CD14-positive monocyte (primary cell): ENCODE measurements around the gene HYOU1. TPM values are rescaled to one million over a fixed set of nuclear protein-coding genes. Genes with fewer than 3 reads are reported as not detected.

Experiments
- DNase-seq, 3 donors: peaks; one replicate each; pipeline ENCODE4 v3.0.0-alpha.2; 2011 to 2022
- H2AFZ ChIP-seq: 2 replicates; pipeline ENCODE4 v1.6.0; 2012; ENCODE audit warnings: mild to moderate bottlenecking, low read depth, low read length, inconsistent platforms; ENCODE audit not compliant: insufficient read depth, poor library complexity, severe bottlenecking
- H3K27ac ChIP-seq, 2 donors: 1 replicate in 1 of 2; 2 replicates in 1 of 2; pipeline ENCODE4 v1.5.1; 2012 to 2013; ENCODE audit warnings: low read length in 2 of 2, control low read depth in 1 of 2, inconsistent platforms in 1 of 2, low read depth in 1 of 2, mild to moderate bottlenecking in 1 of 2
- H3K27me3 ChIP-seq, 2 donors: one replicate each; pipeline versions ENCODE4 v1.6.0 to v1.6.1; 2011 to 2013; ENCODE audit warnings: low read length in 2 of 2; ENCODE audit not compliant: control insufficient read depth in 2 of 2, insufficient read depth in 2 of 2
- H3K36me3 ChIP-seq, 2 donors: replicated peaks in 1 of 2; 1 replicate in 1 of 2; 2 replicates in 1 of 2; pipeline versions ENCODE4 v1.5.1 to v1.6.1; 2012 to 2013; ENCODE audit warnings: low read length in 2 of 2, control low read depth in 1 of 2, inconsistent platforms in 1 of 2, mild to moderate bottlenecking in 1 of 2; ENCODE audit not compliant: insufficient read depth in 2 of 2, control insufficient read depth in 1 of 2
- H3K4me1 ChIP-seq, 2 donors: 1 replicate in 1 of 2; 2 replicates in 1 of 2; pipeline versions ENCODE4 v1.5.1 to v1.6.1; 2012 to 2013; ENCODE audit warnings: low read length in 2 of 2, control low read depth in 1 of 2, inconsistent platforms in 1 of 2, mild to moderate bottlenecking in 1 of 2, moderate library complexity in 1 of 2; ENCODE audit not compliant: insufficient read depth in 2 of 2, control insufficient read depth in 1 of 2
- H3K4me2 ChIP-seq: replicated peaks from 2 replicates; pipeline ENCODE3; 2012; ENCODE audit warnings: low read length, moderate library complexity, mild to moderate bottlenecking; ENCODE audit not compliant: poor library complexity, severe bottlenecking; ENCODE audit errors: extremely low read depth
- H3K4me3 ChIP-seq, 3 experiments: fragments of 200-600 bp in 1 of 3; sonication (generic) in 1 of 3; replicated peaks in 1 of 3; 1 replicate in 2 of 3; 2 replicates in 1 of 3; pipeline ENCODE4 v1.5.1; 2011 to 2013; ENCODE audit warnings: low read length in 3 of 3, mild to moderate bottlenecking in 3 of 3, control low read depth in 2 of 3, low read depth in 2 of 3, inconsistent platforms in 1 of 3, moderate library complexity in 1 of 3
- H3K79me2 ChIP-seq: 2 replicates; pipeline ENCODE4 v1.6.0; 2012; ENCODE audit warnings: mild to moderate bottlenecking, control low read depth, inconsistent platforms, low read length, moderate library complexity; ENCODE audit not compliant: insufficient read depth
- H3K9ac ChIP-seq: 2 replicates; pipeline ENCODE4 v1.6.0; 2017; ENCODE audit warnings: low read length, mild to moderate bottlenecking; ENCODE audit not compliant: insufficient read depth, poor library complexity, severe bottlenecking
- H3K9me3 ChIP-seq, 2 donors: replicated peaks in 1 of 2; 1 replicate in 1 of 2; 2 replicates in 1 of 2; pipeline versions ENCODE4 v1.5.1 to v1.6.1; 2012 to 2013; ENCODE audit warnings: low read length in 2 of 2, control low read depth in 1 of 2; ENCODE audit not compliant: control insufficient read depth in 1 of 2, insufficient read depth in 1 of 2
- H4K20me1 ChIP-seq: 2 replicates; pipeline ENCODE4 v1.6.0; 2012; ENCODE audit warnings: mild to moderate bottlenecking, low read length, control low read depth, moderate library complexity; ENCODE audit not compliant: insufficient read depth
- H3K27ac Mint-ChIP-seq, 7 donors: one replicate each; pipeline ENCODE4 v1.8.0; 2020; ENCODE audit warnings: mild to moderate bottlenecking in 7 of 7, mixed read lengths in 7 of 7, moderate library complexity in 6 of 7, inconsistent platforms in 2 of 7
- H3K27me3 Mint-ChIP-seq, 3 donors: one replicate each; pipeline ENCODE4 v1.8.0; 2021 to 2022; ENCODE audit warnings: low read depth in 3 of 3, mild to moderate bottlenecking in 3 of 3, mixed read lengths in 3 of 3, moderate library complexity in 3 of 3, inconsistent platforms in 1 of 3
- H3K36me3 Mint-ChIP-seq, 2 donors: one replicate each; pipeline ENCODE4 v1.8.0; 2020; ENCODE audit warnings: mixed read lengths in 2 of 2, inconsistent platforms in 1 of 2, mild to moderate bottlenecking in 1 of 2
- H3K4me1 Mint-ChIP-seq: one replicate; pipeline ENCODE4 v1.8.0; 2020; ENCODE audit warnings: mild to moderate bottlenecking, mixed read lengths
- H3K4me3 Mint-ChIP-seq, 2 donors: one replicate each; pipeline ENCODE4 v1.8.0; 2020; ENCODE audit warnings: mild to moderate bottlenecking in 2 of 2, mixed read lengths in 2 of 2, moderate library complexity in 1 of 2
- H3K9me3 Mint-ChIP-seq, 7 donors: one replicate each; pipeline ENCODE4 v1.8.0; 2020 to 2022; ENCODE audit warnings: mixed read lengths in 7 of 7, mild to moderate bottlenecking in 6 of 7, moderate library complexity in 6 of 7, inconsistent platforms in 2 of 7
- CTCF ChIP-seq: fragments of 200-600 bp; IDR thresholded peaks from one replicate; pipeline ENCODE4 v1.8.0; 2022; ENCODE audit warnings: antibody characterized with exemption, mild to moderate bottlenecking
- WGBS: methylation state at CpG from one replicate; pipeline ENCODE4 v1.1.5; 2013; ENCODE audit warnings: missing lambda C conversion rate; ENCODE audit not compliant: insufficient coverage; 5-methylcytosine and 5-hydroxymethylcytosine counted together
- intact Hi-C, 2 donors: fragments of 100-400 bp; cut with micrococcal nuclease; formaldehyde crosslinking; loops; one replicate each; pipeline versions ENCODE4 v1.15.0 to v1.15.1; 2023
- polyA plus RNA-seq, 3 donors: library from polyadenylated mRNA; depleted of rRNA in 1 of 3; unstranded in 2 of 3; stranded (reverse) in 1 of 3; fragments of 300-500 nt in 2 of 3; fragments of >200 nt in 1 of 3; fragmentation: Illumina TruSeq in 2 of 3; gene quantifications; 1 replicate in 2 of 3; 2 replicates in 1 of 3; pipeline ENCODE4 v1.2.3, GENCODE V29; 2012 to 2021
- small RNA-seq: library from RNA; depleted of rRNA; stranded (forward); fragments of <200 nt; gene quantifications from one replicate; pipeline ENCODE3, GENCODE V24; 2012; ENCODE audit warnings: low read depth; ENCODE audit not compliant: insufficient read length

The HYOU1 gene
- polyA plus RNA-seq, 3 donors, result 8.4 to 34.9 (median 8.6) TPM

- peaks cover 34% of the 10 kb centered on the region for H3K79me2 ChIP-seq
- H3K4me1 Mint-ChIP-seq, result peaks cover 27% of the 10 kb centered on the region
- H3K4me2 ChIP-seq, result peak overlapping the region; percentile 99
- H3K27me3 Mint-ChIP-seq, result peaks cover 0 to 2% (median 0%) of the 10 kb centered on the region in 3 donors
- peak overlapping the region in 1 of 2 donors; percentile 87 for H3K27ac ChIP-seq
- peak; percentile 51 to 76 (median 55) for DNase-seq
- intact Hi-C loops, result loop anchor here in 1 of 2 donors (5.0 kb wide), 1 partner anchor 35 kb away; the partner anchor contains the start of gene SLC37A4
- peak overlapping the region; percentile 87 to 95 (median 89) for H3K27ac Mint-ChIP-seq
- peak overlapping the region; percentile 95 for H2AFZ ChIP-seq
- peaks cover 19 to 23% of the 10 kb centered on the region in 2 donors for H3K4me1 ChIP-seq
- peaks cover 17 to 29% of the 10 kb centered on the region in 2 donors for H3K36me3 ChIP-seq
- H3K9ac ChIP-seq, result peak overlapping the region; percentile 24
- H3K9me3 ChIP-seq, result no peaks in the 10 kb centered on the region
- peak; percentile 41 for TF ChIP-seq CTCF
- H3K36me3 Mint-ChIP-seq, result peaks cover 24 to 34% of the 10 kb centered on the region in 2 donors
- H4K20me1 ChIP-seq, result no peaks in the 10 kb centered on the region
- H3K4me3 ChIP-seq, result peak overlapping the region; percentile 65 to 87 (median 82)
- 7% methylated on average over 20 of the region's 22 CpGs for WGBS
- H3K4me3 Mint-ChIP-seq, result peak overlapping the region; percentile 95 to 97
- no peaks in the 10 kb centered on the region for H3K27me3 ChIP-seq
- peaks cover 0 to 3% (median 0%) of the 10 kb centered on the region in 7 donors for H3K9me3 Mint-ChIP-seq
Observed at GRCh38 chr11:118996926-118997626, 59.9 kb downstream of the HYOU1 start.

Small RNAs within 50 kb of the gene (small RNA-seq; reads per million reads assigned to genes)
- gene AP003392.2, result not detected
- not detected for gene RF00017
- not detected for gene RF00019

Other genes with a start within 250 kb of the HYOU1 start
- gene CXCR5, start 173.3 kb downstream of the HYOU1 start, polyA plus RNA-seq, result under 1 TPM; 0.08 to 0.31 (median 0.09) TPM
- 1 to 10 TPM in 2 of 3 donors, under 1 TPM in 1; 0.11 to 6.8 (median 1.8) TPM for gene BCL9L, start 131.3 kb downstream of the HYOU1 start, polyA plus RNA-seq
- gene UPK2, start 100.9 kb downstream of the HYOU1 start, polyA plus RNA-seq, result not detected
- gene FOXR1, start 85.4 kb downstream of the HYOU1 start, polyA plus RNA-seq, result not detected
- gene CENATAC, start 59.1 kb downstream of the HYOU1 start, polyA plus RNA-seq, result 10 to 100 TPM in 1 of 3 donors, 1 to 10 TPM in 2; 2.7 to 47.8 (median 4.1) TPM
- 1,000 to 10,000 TPM; 1,137 to 1,336 (median 1,264) TPM for gene RPS25, start 38.9 kb downstream of the HYOU1 start, polyA plus RNA-seq
- 10 to 100 TPM; 46.9 to 54.5 (median 50.0) TPM for gene TRAPPC4, start 38.4 kb downstream of the HYOU1 start, polyA plus RNA-seq
- gene SLC37A4, start 26.3 kb downstream of the HYOU1 start, polyA plus RNA-seq, result 1 to 10 TPM; 5.9 to 8.0 (median 7.2) TPM
- 10 to 100 TPM; 28.6 to 56.6 (median 43.3) TPM for gene VPS11, start 10.6 kb upstream of the HYOU1 start, polyA plus RNA-seq
- gene HMBS, start 27.7 kb upstream of the HYOU1 start, polyA plus RNA-seq, result 10 to 100 TPM; 21.1 to 26.4 (median 25.2) TPM
- gene DPAGT1, start 44.6 kb upstream of the HYOU1 start, polyA plus RNA-seq, result 10 to 100 TPM; 37.0 to 54.2 (median 39.7) TPM
- gene C2CD2L, start 50.1 kb upstream of the HYOU1 start, polyA plus RNA-seq, result 10 to 100 TPM in 1 of 3 donors, 1 to 10 TPM in 2; 3.8 to 60.2 (median 6.4) TPM
- gene HINFP, start 64.4 kb upstream of the HYOU1 start, polyA plus RNA-seq, result 10 to 100 TPM in 1 of 3 donors, 1 to 10 TPM in 2; 8.0 to 43.0 (median 8.6) TPM
- gene ABCG4, start 91.8 kb upstream of the HYOU1 start, polyA plus RNA-seq, result under 1 TPM in 1 of 3 donors, not detected in 2; 0.04 TPM
- 10 to 100 TPM; 13.7 to 15.5 (median 14.2) TPM for gene NLRX1, start 111.5 kb upstream of the HYOU1 start, polyA plus RNA-seq
- gene NHERF4, start 128.3 kb upstream of the HYOU1 start, polyA plus RNA-seq, result under 1 TPM in 2 of 3 donors, not detected in 1; 0.09 to 0.47 TPM
- 10 to 100 TPM in 2 of 3 donors, 1 to 10 TPM in 1; 7.6 to 24.0 (median 23.1) TPM for gene CBL, start 149.1 kb upstream of the HYOU1 start, polyA plus RNA-seq